Measurements from ENCODE around the gene MNAT1. TPM values are rescaled to one million over a fixed set of nuclear protein-coding genes. Genes with fewer than 3 reads are reported as not detected.

The MNAT1 gene
- total RNA-seq, 4 donors from 2014 or later = 32.4 to 48.9 (median 44.6) TPM

GRCh38 chr14:60893911-60894310 is 159.3 kb downstream of the MNAT1 start:
- no peak for TF ChIP-seq EP300 (IDR thresholded peaks at IDR 0.05)
- TF ChIP-seq CTCF (IDR thresholded peaks at IDR 0.05) = no peak
- Histone ChIP-seq H3K36me3 (no peaks in the 10 kb centered on the region), H3K27ac (no peak overlapping the region), H3K4me3 (no peak overlapping the region), H3K27me3 (no peaks in the 10 kb centered on the region), H3K9me3 (no peaks in the 10 kb centered on the region), H3K4me1 (no peaks in the 10 kb centered on the region)
- 86 to 99% methylated on average over 3 of the region's 3 CpGs for WGBS, 2 donors
- no peak for DNase-seq (ENCODE audit: low spot score in 2 of 2)

GRCh38 chr14:60904381-60904780 is 169.8 kb downstream of the MNAT1 start:
- no peak overlapping the region for H3K27ac ChIP-seq
- H3K36me3 ChIP-seq = no peaks in the 10 kb centered on the region
- H3K9me3 ChIP-seq = no peaks in the 10 kb centered on the region
- H3K4me3 ChIP-seq = no peak overlapping the region
- peaks cover 0 to 3% of the 10 kb centered on the region in 2 donors for H3K27me3 ChIP-seq
- TF ChIP-seq EP300 (IDR thresholded peaks at IDR 0.05) (no peak), POLR2A (IDR thresholded peaks at IDR 0.05) (no peak), CTCF (IDR thresholded peaks at IDR 0.05) (no peak)
- DNase-seq (ENCODE audit: low spot score in 2 of 2) = no peak
- H3K4me1 ChIP-seq = peaks cover 0 to 3% (median 0%) of the 10 kb centered on the region in 4 donors

GRCh38 chr14:60905923-60906322 is 171.4 kb downstream of the MNAT1 start:
- Histone ChIP-seq H3K27ac (no peak overlapping the region), H3K4me3 (no peak overlapping the region), H3K4me1 (peaks cover 0 to 3% (median 0%) of the 10 kb centered on the region in 4 donors), H3K27me3 (peaks cover 0 to 3% of the 10 kb centered on the region in 2 donors), H3K9me3 (no peaks in the 10 kb centered on the region), H3K36me3 (no peaks in the 10 kb centered on the region)
- no peak for TF ChIP-seq POLR2A (IDR thresholded peaks at IDR 0.05)
- no peak for TF ChIP-seq EP300 (IDR thresholded peaks at IDR 0.05)
- no peak for TF ChIP-seq CTCF (IDR thresholded peaks at IDR 0.05)
- DNase-seq (ENCODE audit: low spot score in 2 of 2) = no peak

GRCh38 chr14:60915781-60916180 is 181.2 kb downstream of the MNAT1 start:
- TF ChIP-seq CTCF (IDR thresholded peaks at IDR 0.05) (no peak), POLR2A (IDR thresholded peaks at IDR 0.05) (no peak), EP300 (IDR thresholded peaks at IDR 0.05) (no peak)
- no peak for DNase-seq (ENCODE audit: low spot score in 2 of 2)
- Histone ChIP-seq H3K36me3 (peaks cover 0 to 5% (median 0%) of the 10 kb centered on the region in 3 donors), H3K4me1 (no peaks in the 10 kb centered on the region), H3K9me3 (peaks cover 0 to 13% (median 0%) of the 10 kb centered on the region in 4 donors), H3K27me3 (no peaks in the 10 kb centered on the region), H3K27ac (no peak overlapping the region), H3K4me3 (no peak overlapping the region)
- WGBS, 2 donors = 80 to 87% methylated on average over 3 of the region's 3 CpGs

GRCh38 chr14:60922050-60922449 is 187.5 kb downstream of the MNAT1 start:
- Histone ChIP-seq H3K9me3 (no peaks in the 10 kb centered on the region), H3K36me3 (no peaks in the 10 kb centered on the region), H3K27me3 (no peaks in the 10 kb centered on the region), H3K4me3 (no peak overlapping the region), H3K4me1 (no peaks in the 10 kb centered on the region), H3K27ac (no peak overlapping the region)
- DNase-seq (ENCODE audit: low spot score in 2 of 2) = no peak
- WGBS, 2 donors = 91 to 96% methylated on average over 2 of the region's 2 CpGs
- no peak for TF ChIP-seq POLR2A (IDR thresholded peaks at IDR 0.05)
- no peak for TF ChIP-seq EP300 (IDR thresholded peaks at IDR 0.05)
- TF ChIP-seq CTCF (IDR thresholded peaks at IDR 0.05) = no peak

Measured in tibial nerve (tissue), 4 donors.